Liver (tissue), 9 donors: ENCODE data around the gene ZNF70. TPM values are rescaled to one million over a fixed set of nuclear protein-coding genes. Genes with fewer than 3 reads are reported as not detected.

ENCODE experiments used
- DNase-seq: peaks from one replicate; pipeline ENCODE4 v3.0.0-alpha.2; 2017; ENCODE audit warnings: low spot score
- H3K27ac ChIP-seq, 2 donors: one replicate each; pipeline ENCODE4 v1.7.0; 2013; ENCODE audit warnings: inconsistent platforms in 2 of 2, low read length in 2 of 2, control low read depth in 1 of 2, low read depth in 1 of 2, mild to moderate bottlenecking in 1 of 2
- H3K27me3 ChIP-seq, 4 donors: one replicate each; pipeline versions ENCODE4 v1.6.1 to v1.7.0; 2013; ENCODE audit warnings: low read length in 3 of 4, inconsistent platforms in 1 of 4, mild to moderate bottlenecking in 1 of 4, moderate library complexity in 1 of 4; ENCODE audit not compliant: control insufficient read depth in 4 of 4, insufficient read depth in 4 of 4
- H3K36me3 ChIP-seq, 4 donors: one replicate each; pipeline versions ENCODE4 v1.6.1 to v1.7.0; 2013; ENCODE audit warnings: low read length in 3 of 4, mild to moderate bottlenecking in 3 of 4, low read depth in 1 of 4, moderate library complexity in 1 of 4; ENCODE audit not compliant: control insufficient read depth in 4 of 4, insufficient read depth in 3 of 4
- H3K4me1 ChIP-seq, 4 donors: one replicate each; pipeline versions ENCODE4 v1.6.1 to v1.7.0; 2013; ENCODE audit warnings: low read length in 3 of 4, mild to moderate bottlenecking in 3 of 4, moderate library complexity in 1 of 4; ENCODE audit not compliant: control insufficient read depth in 4 of 4, insufficient read depth in 4 of 4
- H3K4me3 ChIP-seq, 3 donors: one replicate each; pipeline versions ENCODE4 v1.6.1 to v1.7.0; 2013; ENCODE audit warnings: low read length in 3 of 3, control low read depth in 1 of 3, low read depth in 1 of 3, mild to moderate bottlenecking in 1 of 3
- H3K9ac ChIP-seq, 2 donors: one replicate each; pipeline ENCODE4 v1.7.0; 2013; ENCODE audit warnings: low read length in 2 of 2, mild to moderate bottlenecking in 2 of 2, moderate library complexity in 2 of 2, control low read depth in 1 of 2, low read depth in 1 of 2
- H3K9me3 ChIP-seq, 4 donors: one replicate each; pipeline versions ENCODE4 v1.6.1 to v1.7.0; 2013; ENCODE audit warnings: low read length in 3 of 4; ENCODE audit not compliant: control insufficient read depth in 4 of 4
- ATF3 ChIP-seq: IDR thresholded peaks from 2 replicates; pipeline ENCODE4 v1.6.1; 2016; ENCODE audit warnings: antibody characterized with exemption
- CTCF ChIP-seq: fragments of 150-350 bp; IDR thresholded peaks from 2 replicates; pipeline ENCODE4 v1.5.1; 2017; ENCODE audit warnings: improper control_type of control experiment, low read depth, low read length; ENCODE audit not compliant: missing input control
- EGR1 ChIP-seq, 2 donors: IDR thresholded peaks; 2 replicates each; pipeline ENCODE4 v1.6.1; 2016 to 2018; ENCODE audit warnings: antibody characterized with exemption in 2 of 2, low read depth in 2 of 2
- FOXA1 ChIP-seq: IDR thresholded peaks from 2 replicates; pipeline ENCODE4 v1.6.1; 2016; ENCODE audit warnings: antibody characterized with exemption
- GABPA ChIP-seq, 2 donors: IDR thresholded peaks in 1 of 2; conservative IDR thresholded peaks in 1 of 2; 2 replicates each; pipeline ENCODE4 v1.6.1; 2016; ENCODE audit warnings: antibody characterized with exemption in 2 of 2, mild to moderate bottlenecking in 1 of 2, moderate library complexity in 1 of 2
- HNF4A ChIP-seq, 2 donors: conservative IDR thresholded peaks; 2 replicates each; pipeline ENCODE4 v1.6.1; 2016; ENCODE audit warnings: antibody characterized with exemption in 2 of 2, mild to moderate bottlenecking in 2 of 2
- HNF4G ChIP-seq: IDR thresholded peaks from 2 replicates; pipeline ENCODE4 v1.6.1; 2016; ENCODE audit warnings: antibody characterized with exemption
- MAX ChIP-seq: IDR thresholded peaks from 2 replicates; pipeline ENCODE4 v1.6.1; 2016; ENCODE audit warnings: antibody characterized with exemption
- NR2F2 ChIP-seq: IDR thresholded peaks from 2 replicates; pipeline ENCODE4 v1.6.1; 2016; ENCODE audit warnings: antibody characterized with exemption
- RAD21 ChIP-seq, 2 donors: IDR thresholded peaks; 2 replicates each; pipeline ENCODE4 v1.6.1; 2016; ENCODE audit warnings: antibody characterized with exemption in 2 of 2, mild to moderate bottlenecking in 2 of 2
- REST ChIP-seq: IDR thresholded peaks from 2 replicates; pipeline ENCODE4 v1.6.1; 2016; ENCODE audit warnings: antibody characterized with exemption, mild to moderate bottlenecking
- RXRA ChIP-seq, 2 donors: IDR thresholded peaks; 2 replicates each; pipeline ENCODE4 v1.6.1; 2017 to 2018; ENCODE audit warnings: antibody characterized with exemption in 2 of 2, mild to moderate bottlenecking in 1 of 2
- SP1 ChIP-seq: IDR thresholded peaks from 2 replicates; pipeline ENCODE4 v1.6.1; 2018; ENCODE audit warnings: antibody characterized with exemption, mild to moderate bottlenecking
- TAF1 ChIP-seq: conservative IDR thresholded peaks from 2 replicates; pipeline ENCODE4 v1.6.1; 2016; ENCODE audit warnings: antibody characterized with exemption, mild to moderate bottlenecking
- YY1 ChIP-seq: IDR thresholded peaks from 2 replicates; pipeline ENCODE4 v1.6.1; 2016; ENCODE audit warnings: antibody characterized with exemption, mild to moderate bottlenecking
- ZBTB33 ChIP-seq: IDR thresholded peaks from 2 replicates; pipeline ENCODE4 v1.6.1; 2016; ENCODE audit warnings: antibody characterized with exemption
- WGBS: extraction: QIAGEN DNeasy Blood & Tissue Kit; methylation state at CpG from one replicate; pipeline ENCODE4 v1.1.7; 2013; 5-methylcytosine and 5-hydroxymethylcytosine counted together
- polyA plus RNA-seq, 2 donors: library from polyadenylated mRNA; stranded (reverse) in 1 of 2; unstranded in 1 of 2; fragments of 200-250 nt in 1 of 2; fragments of >200 nt in 1 of 2; fragmentation: Nextera tagmentation in 1 of 2; extraction: Ambion mirVana in 1 of 2; gene quantifications; one replicate each; pipeline versions ENCODE4 v1.2.1 to v1.2.3, GENCODE V29; 2013 to 2015
- total RNA-seq, 2 donors: library from RNA; depleted of rRNA; stranded (reverse); fragments of >200 nt; gene quantifications; one replicate each; pipeline ENCODE4 v1.2.3, GENCODE V29; 2014
- donor health status: healthy.
- donor health status: healthy.
- donor health status: healthy.
- donor health status: healthy.
- donor health status: healthy.

Gene ZNF70
- total and polyA plus RNA-seq, 4 donors, result 0.14 to 1.9 (median 0.68) TPM

- 86% methylated on average over 8 of the region's 8 CpGs for WGBS
- H3K4me1 ChIP-seq, result peaks cover 0 to 9% (median 4%) of the 10 kb centered on the region in 4 donors
- H3K4me3 ChIP-seq, result no peak overlapping the region
- no peak for DNase-seq
- H3K9me3 ChIP-seq, result no peaks in the 10 kb centered on the region
- TF ChIP-seq ATF3 (no peak), SP1 (no peak), CTCF (no peak), HNF4A (conservative IDR thresholded peaks at IDR 0.05) (no peak), HNF4G (no peak), NR2F2 (no peak), EGR1 (IDR thresholded peaks at IDR 0.05; ENCODE audit: low read depth in 2 of 2) (no peak), GABPA (IDR thresholded peaks at IDR 0.05 in 1 of 2, conservative IDR thresholded peaks at IDR 0.05 in 1 of 2) (no peak), YY1 (no peak)
- peaks cover 7 to 39% (median 22%) of the 10 kb centered on the region in 4 donors for H3K36me3 ChIP-seq
- H3K27me3 ChIP-seq, result no peaks in the 10 kb centered on the region
- no peak overlapping the region for H3K27ac ChIP-seq
- no peak overlapping the region for H3K9ac ChIP-seq
These were observed 42.4 kb upstream of the ZNF70 start for GRCh38 chr22:23793326-23793725.

- no peaks in the 10 kb centered on the region for H3K9me3 ChIP-seq
- no peak for TF ChIP-seq CTCF
- TF ChIP-seq ZBTB33, result no peak
- no peak for TF ChIP-seq MAX
- TF ChIP-seq RAD21 (IDR thresholded peaks at IDR 0.05), result no peak
- TF ChIP-seq HNF4G, result no peak
- no peak for TF ChIP-seq SP1
- no peak for TF ChIP-seq EGR1 (IDR thresholded peaks at IDR 0.05; ENCODE audit: low read depth in 2 of 2)
- no peak for TF ChIP-seq RXRA (IDR thresholded peaks at IDR 0.05)
- TF ChIP-seq TAF1, result no peak
- TF ChIP-seq GABPA (IDR thresholded peaks at IDR 0.05 in 1 of 2, conservative IDR thresholded peaks at IDR 0.05 in 1 of 2), result no peak
- TF ChIP-seq REST, result no peak
- no peak for TF ChIP-seq HNF4A (conservative IDR thresholded peaks at IDR 0.05)
- no peak for TF ChIP-seq NR2F2
- TF ChIP-seq FOXA1, result no peak
- no peak for TF ChIP-seq YY1
- H3K9ac ChIP-seq, result no peak overlapping the region
- peaks cover 0 to 16% (median 8%) of the 10 kb centered on the region in 4 donors for H3K4me1 ChIP-seq
- DNase-seq, result no peak
- H3K36me3 ChIP-seq, result peaks cover 7 to 36% (median 18%) of the 10 kb centered on the region in 4 donors
- H3K27me3 ChIP-seq, result no peaks in the 10 kb centered on the region
- 92% methylated on average over 25 of the region's 25 CpGs for WGBS
- no peak overlapping the region for H3K27ac ChIP-seq
- H3K4me3 ChIP-seq, result no peak overlapping the region
These were observed 41.1 kb upstream of the ZNF70 start for GRCh38 chr22:23791738-23792645.
